Testis (tissue), 2 donors: Measurements from ENCODE around the gene CHKA.

Experiments
- POLR2A ChIP-seq: fragments of 450-650 bp; IDR thresholded peaks from one replicate; pipeline ENCODE4 v1.6.1; 2017; ENCODE audit warnings: antibody characterized with exemption, mild to moderate bottlenecking, moderate library complexity
- TF ChIP-seq, protein P1 (sequence below), 3 experiments: fragments of 450-650 bp in 2 of 3; fragments of 200-600 bp in 1 of 3; sonication (generic) in 1 of 3; IDR thresholded peaks; one replicate each; pipeline ENCODE4 v1.5.1; 2016 to 2019; ENCODE audit warnings: antibody characterized with exemption in 3 of 3, mild to moderate bottlenecking in 2 of 3, moderate library complexity in 1 of 3

DNA sequence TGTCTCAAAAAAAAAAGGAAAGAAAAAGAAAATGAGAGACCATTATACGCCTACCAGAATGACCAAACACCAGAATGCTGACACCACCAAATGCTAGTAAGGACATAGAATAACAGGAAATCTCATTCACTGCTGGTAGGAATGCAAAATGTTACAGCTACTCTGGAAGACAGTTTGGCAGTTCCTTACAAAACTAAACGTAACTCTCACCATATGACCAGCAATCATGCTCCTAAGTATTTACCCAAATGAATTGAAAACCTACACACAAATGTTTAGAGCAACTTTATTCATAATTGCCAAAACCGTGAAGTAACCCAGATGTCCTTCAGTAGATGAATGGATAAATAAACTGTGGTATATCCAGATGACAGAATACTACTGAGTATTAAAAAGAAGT lies 7.2 kb downstream of the CHKA start:
- no peak for TF ChIP-seq POLR2A
- TF ChIP-seq, protein P1, sequence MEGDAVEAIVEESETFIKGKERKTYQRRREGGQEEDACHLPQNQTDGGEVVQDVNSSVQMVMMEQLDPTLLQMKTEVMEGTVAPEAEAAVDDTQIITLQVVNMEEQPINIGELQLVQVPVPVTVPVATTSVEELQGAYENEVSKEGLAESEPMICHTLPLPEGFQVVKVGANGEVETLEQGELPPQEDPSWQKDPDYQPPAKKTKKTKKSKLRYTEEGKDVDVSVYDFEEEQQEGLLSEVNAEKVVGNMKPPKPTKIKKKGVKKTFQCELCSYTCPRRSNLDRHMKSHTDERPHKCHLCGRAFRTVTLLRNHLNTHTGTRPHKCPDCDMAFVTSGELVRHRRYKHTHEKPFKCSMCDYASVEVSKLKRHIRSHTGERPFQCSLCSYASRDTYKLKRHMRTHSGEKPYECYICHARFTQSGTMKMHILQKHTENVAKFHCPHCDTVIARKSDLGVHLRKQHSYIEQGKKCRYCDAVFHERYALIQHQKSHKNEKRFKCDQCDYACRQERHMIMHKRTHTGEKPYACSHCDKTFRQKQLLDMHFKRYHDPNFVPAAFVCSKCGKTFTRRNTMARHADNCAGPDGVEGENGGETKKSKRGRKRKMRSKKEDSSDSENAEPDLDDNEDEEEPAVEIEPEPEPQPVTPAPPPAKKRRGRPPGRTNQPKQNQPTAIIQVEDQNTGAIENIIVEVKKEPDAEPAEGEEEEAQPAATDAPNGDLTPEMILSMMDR (IDR thresholded peaks at IDR 0.05) = no peak
